Colonic mucosa (tissue), 4 donors: ENCODE results near the gene MATR3. TPM values are rescaled to one million over a fixed set of nuclear protein-coding genes. Genes with fewer than 3 reads are reported as not detected.

Source experiments
- DNase-seq: peaks from one replicate; pipeline ENCODE4 v3.0.0-alpha.2; 2020
- H3K27ac ChIP-seq: fragments of 200-600 bp; one replicate; pipeline ENCODE4 v1.8.0; 2021
- H3K27me3 ChIP-seq: fragments of 200-600 bp; one replicate; pipeline ENCODE4 v1.8.0; 2021
- H3K36me3 ChIP-seq: fragments of 200-600 bp; one replicate; pipeline ENCODE4 v1.8.0; 2021
- H3K4me1 ChIP-seq: fragments of 200-600 bp; one replicate; pipeline ENCODE4 v1.8.0; 2021; ENCODE audit warnings: mild to moderate bottlenecking
- H3K4me3 ChIP-seq: fragments of 200-600 bp; one replicate; pipeline ENCODE4 v1.8.0; 2021
- H3K9ac ChIP-seq, 2 donors: one replicate each; pipeline ENCODE4 v1.7.0; 2013; ENCODE audit warnings: control low read depth in 2 of 2, low read depth in 2 of 2, low read length in 2 of 2
- H3K9me3 ChIP-seq: fragments of 200-600 bp; one replicate; pipeline ENCODE4 v1.8.0; 2021
- CTCF ChIP-seq: fragments of 200-600 bp; IDR thresholded peaks from one replicate; pipeline ENCODE4 v1.8.0; 2022; ENCODE audit warnings: antibody characterized with exemption, mild to moderate bottlenecking
- intact Hi-C: fragments of 100-400 bp; cut with DNase I; formaldehyde crosslinking; loops from one replicate; pipeline ENCODE4 v1.14.1; 2022
- total RNA-seq, 2 donors: library from RNA; stranded (reverse); fragmentation: NEBNext Ultra II Directional in 1 of 2; extraction: Animal tissue kit (Norgen Biotek cat#: 25700) in 1 of 2; gene quantifications; one replicate each; pipeline ENCODE4 v1.2.1, GENCODE V29; 2021
- donor health status: healthy.
- donor health status: DM: no; HTN: no; CAD: no.
- donor health status: DM: no; HTN: no; CAD: no.

The MATR3 gene
- total RNA-seq, 2 donors from 2014 or later: 105 to 128 TPM

GRCh38 chr5:139251281-139251687, 42.3 kb upstream of the MATR3 start:
- no peak overlapping the region for H3K27ac ChIP-seq
- intact Hi-C loops: no loop called here
- no peaks in the 10 kb centered on the region for H3K27me3 ChIP-seq
- no peak for TF ChIP-seq CTCF
- no peaks in the 10 kb centered on the region for H3K36me3 ChIP-seq
- H3K4me1 ChIP-seq: no peaks in the 10 kb centered on the region
- no peak overlapping the region for H3K4me3 ChIP-seq
- H3K9ac ChIP-seq: no peak overlapping the region
- DNase-seq: peak; percentile 58
- no peaks in the 10 kb centered on the region for H3K9me3 ChIP-seq

GRCh38 chr5:139251695-139252288, 41.7 kb upstream of the MATR3 start:
- Histone ChIP-seq H3K27me3 (no peaks in the 10 kb centered on the region), H3K9me3 (no peaks in the 10 kb centered on the region), H3K4me3 (no peak overlapping the region), H3K36me3 (no peaks in the 10 kb centered on the region), H3K27ac (no peak overlapping the region), H3K9ac (no peak overlapping the region), H3K4me1 (no peaks in the 10 kb centered on the region)
- DNase-seq: no peak
- no peak for TF ChIP-seq CTCF
- intact Hi-C loops: no loop called here

- Histone ChIP-seq H3K4me3 (no peak overlapping the region), H3K36me3 (no peaks in the 10 kb centered on the region), H3K9ac (no peak overlapping the region), H3K4me1 (no peaks in the 10 kb centered on the region), H3K9me3 (no peaks in the 10 kb centered on the region), H3K27ac (no peak overlapping the region), H3K27me3 (no peaks in the 10 kb centered on the region)
- intact Hi-C loops: no loop called here
- TF ChIP-seq CTCF: no peak
- DNase-seq: no peak
Observed at GRCh38 chr5:139253115-139253514, 40.4 kb upstream of the MATR3 start.

- Histone ChIP-seq H3K27me3 (no peaks in the 10 kb centered on the region), H3K36me3 (no peaks in the 10 kb centered on the region), H3K27ac (no peak overlapping the region), H3K4me1 (no peaks in the 10 kb centered on the region), H3K9me3 (no peaks in the 10 kb centered on the region), H3K4me3 (no peak overlapping the region), H3K9ac (no peak overlapping the region)
- TF ChIP-seq CTCF: no peak
- no peak for DNase-seq
- intact Hi-C loops: no loop called here
Observed at GRCh38 chr5:139256820-139257219, 36.7 kb upstream of the MATR3 start.

- H3K4me3 ChIP-seq: no peak overlapping the region
- no peaks in the 10 kb centered on the region for H3K36me3 ChIP-seq
- H3K9ac ChIP-seq: no peak overlapping the region
- no peaks in the 10 kb centered on the region for H3K9me3 ChIP-seq
- no peak for TF ChIP-seq CTCF
- no peaks in the 10 kb centered on the region for H3K27me3 ChIP-seq
- H3K27ac ChIP-seq: no peak overlapping the region
- intact Hi-C loops: loop anchor here (5.0 to 10.0 kb wide), 3 partner anchors 167 to 680 kb away; no protein-coding TSS in a partner anchor
- DNase-seq: no peak
- H3K4me1 ChIP-seq: no peaks in the 10 kb centered on the region
Observed at GRCh38 chr5:139262059-139262741, 31.3 kb upstream of the MATR3 start.
